Measurements from ENCODE around the gene WDR64.

Gene WDR64

DNA sequence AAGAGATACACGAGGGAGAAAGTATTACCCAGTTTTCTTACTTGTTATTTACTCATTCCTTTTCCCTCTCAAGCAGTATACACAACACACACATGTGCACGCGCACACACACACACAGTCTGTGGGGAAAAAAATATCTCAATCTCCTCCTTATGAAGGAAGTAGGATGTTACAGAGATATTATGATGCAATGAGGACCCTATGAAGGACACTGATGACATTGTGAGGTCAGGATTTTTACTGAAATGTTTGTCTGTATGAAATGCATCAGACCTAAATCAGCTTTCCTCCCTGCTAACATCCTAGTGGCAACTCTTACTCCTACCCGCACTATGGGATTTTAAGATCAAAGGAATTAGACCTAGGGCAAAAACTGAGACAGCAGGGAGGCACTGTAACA lies at the start of gene WDR64:
WDR64 (plus strand) TSS at position 270 of the 400 bp plus-strand sequence. CDS start 204 bp downstream, outside the sequence.
- DNase-seq (ENCODE audit: low spot score): no peak

DNA sequence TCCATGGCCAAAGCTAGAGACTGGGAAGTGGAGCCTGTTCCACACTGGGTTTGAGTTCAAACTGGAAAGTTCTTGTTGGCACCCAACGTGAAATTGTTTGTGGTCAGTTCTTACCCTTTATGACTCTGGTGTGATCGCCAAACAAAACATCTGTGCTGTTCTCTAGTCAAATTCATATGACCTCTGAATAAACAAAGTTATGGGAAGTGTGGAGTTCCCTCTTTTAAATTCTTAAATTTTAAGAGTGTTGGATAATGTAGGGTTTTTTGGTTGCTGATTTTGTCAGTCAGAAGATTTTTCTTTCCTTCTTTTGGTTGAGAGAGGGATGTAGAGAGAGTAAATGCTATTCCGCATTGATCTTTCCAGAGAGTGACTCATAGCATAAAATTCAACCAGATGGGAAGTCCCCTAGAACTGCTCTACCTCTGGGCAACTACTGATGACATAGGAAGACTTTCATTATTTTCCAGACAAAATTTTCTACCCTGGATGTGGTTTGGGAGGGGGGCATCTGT lies 48.3 kb upstream of the WDR64 start:
- no peak for DNase-seq (ENCODE audit: low spot score)

- peak; percentile 5 for DNase-seq (ENCODE audit: low spot score)
Measured at GRCh38 chr1:241605146-241605805, 46.8 kb upstream of the WDR64 start.

DNA sequence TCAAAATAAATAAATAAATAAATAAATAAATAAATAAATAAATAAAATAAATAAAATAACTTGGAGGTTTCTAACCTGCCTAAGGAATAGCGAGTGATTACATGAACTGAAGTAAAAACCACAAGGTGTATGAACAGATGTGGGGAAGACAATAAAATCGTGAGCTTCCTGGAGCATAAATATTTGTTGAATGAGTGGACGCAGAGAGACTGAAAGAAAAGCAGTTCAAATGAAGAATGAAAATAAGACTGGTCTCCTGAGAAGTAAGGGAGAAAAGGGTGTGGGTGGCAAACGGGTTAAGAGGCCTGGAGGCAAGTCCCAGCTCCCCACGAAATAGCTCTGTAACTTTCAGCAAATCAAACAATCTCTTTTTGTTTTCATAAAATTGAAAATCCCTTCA lies 45.5 kb upstream of the WDR64 start:
- no peak for DNase-seq (ENCODE audit: low spot score)

- DNase-seq (ENCODE audit: low spot score): no peak
Measured at GRCh38 chr1:241607497-241607896, 44.6 kb upstream of the WDR64 start.

- no peak for DNase-seq (ENCODE audit: low spot score)
Measured at GRCh38 chr1:241608379-241609033, 43.6 kb upstream of the WDR64 start.

DNA sequence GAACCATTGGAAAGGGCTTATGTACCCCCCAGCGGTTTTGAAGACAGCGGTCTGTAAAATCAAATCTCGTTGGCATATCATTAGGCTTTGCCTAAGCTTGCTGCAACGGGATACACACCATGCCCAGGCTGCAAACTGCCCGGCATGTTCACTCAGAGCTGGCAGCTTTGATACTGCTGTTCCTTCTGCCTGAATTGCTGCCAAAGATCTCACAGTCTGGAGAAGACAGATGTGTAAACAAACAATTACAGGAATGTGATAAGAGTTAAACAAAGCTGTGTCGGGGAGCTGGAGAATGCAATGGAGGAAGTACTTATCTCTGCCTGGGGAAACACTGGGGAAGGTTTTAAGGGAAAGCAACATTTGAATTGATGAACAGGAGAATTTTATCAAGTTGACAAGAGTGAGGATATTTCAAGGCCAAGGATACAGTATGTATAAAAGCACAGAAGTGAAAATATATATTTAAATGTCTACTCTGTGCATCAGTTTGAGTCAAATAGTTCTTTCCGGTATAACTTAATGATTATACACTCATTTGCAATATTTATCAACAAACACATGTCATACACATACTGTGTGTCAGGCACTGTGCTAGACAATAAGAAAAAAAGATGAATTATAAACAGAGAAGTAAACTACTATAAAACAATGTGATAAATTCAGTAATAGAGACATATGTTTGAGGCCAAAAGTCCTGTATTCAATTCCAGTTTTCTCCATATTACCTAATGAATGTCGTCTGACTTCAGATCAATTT lies 41.8 kb upstream of the WDR64 start:
- no peak for DNase-seq (ENCODE audit: low spot score)

GRCh38 chr1:241611063-241611462 lies 41.0 kb upstream of the WDR64 start:
- DNase-seq (ENCODE audit: low spot score): peak; percentile 49

- no peak for DNase-seq (ENCODE audit: low spot score)
Measured at GRCh38 chr1:241611736-241612135, 40.3 kb upstream of the WDR64 start.

- no peak for DNase-seq (ENCODE audit: low spot score)
Measured at GRCh38 chr1:241612533-241613477, 39.3 kb upstream of the WDR64 start.

- DNase-seq (ENCODE audit: low spot score): no peak
Measured at GRCh38 chr1:241614144-241614543, 37.9 kb upstream of the WDR64 start.

GRCh38 chr1:241614572-241614971 lies 37.5 kb upstream of the WDR64 start:
- DNase-seq (ENCODE audit: low spot score): no peak

- no peak for DNase-seq (ENCODE audit: low spot score)
Measured at GRCh38 chr1:241615043-241615974, 36.8 kb upstream of the WDR64 start.

GRCh38 chr1:241617426-241617825 lies 34.7 kb upstream of the WDR64 start:
- no peak for DNase-seq (ENCODE audit: low spot score)

GRCh38 chr1:241622669-241623068 lies 29.4 kb upstream of the WDR64 start:
- no peak for DNase-seq (ENCODE audit: low spot score)

DNA sequence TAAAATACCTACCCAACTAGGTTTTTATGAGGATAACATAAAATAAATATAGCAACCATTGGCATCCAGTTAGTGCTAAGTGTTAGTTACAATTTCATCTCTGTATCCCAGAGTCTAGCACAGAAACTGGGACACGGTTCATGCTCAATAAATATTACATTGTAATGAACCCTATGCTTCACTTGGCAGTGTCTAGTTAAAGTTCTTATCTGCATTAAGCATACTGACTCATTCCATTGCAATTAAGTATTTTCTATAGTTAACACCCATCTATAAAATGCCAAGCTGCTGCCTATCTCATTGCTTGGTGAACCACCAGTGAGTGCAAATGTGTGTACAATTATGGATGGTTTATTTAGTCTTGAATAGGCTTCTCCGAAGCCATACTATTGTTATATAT lies 27.1 kb upstream of the WDR64 start:
- no peak for DNase-seq (ENCODE audit: low spot score)

GRCh38 chr1:241627453-241628259 lies 24.4 kb upstream of the WDR64 start:
- DNase-seq (ENCODE audit: low spot score): peak; percentile 50

- DNase-seq (ENCODE audit: low spot score): no peak
Measured at GRCh38 chr1:241630005-241630404, 22.1 kb upstream of the WDR64 start.

DNA sequence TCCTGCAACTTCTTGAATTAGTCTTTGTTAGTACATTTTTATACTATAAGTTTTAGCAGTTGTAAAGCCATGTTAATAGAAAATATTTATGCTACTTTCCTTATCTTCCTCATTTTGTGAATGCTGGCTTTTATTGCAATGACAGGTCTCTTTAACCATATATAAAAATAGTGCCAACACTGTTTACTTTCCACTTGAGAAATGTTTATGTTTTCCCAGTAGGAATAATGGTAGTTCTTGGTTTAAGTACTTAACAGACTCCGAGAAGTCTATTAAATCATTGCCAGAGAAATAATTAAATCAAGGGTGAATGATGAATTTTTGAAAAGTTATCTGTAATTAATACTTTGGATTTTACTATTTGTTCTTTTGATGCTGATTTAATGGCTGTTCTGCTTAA lies 21.6 kb upstream of the WDR64 start:
- no peak for DNase-seq (ENCODE audit: low spot score)

- DNase-seq (ENCODE audit: low spot score): no peak
Measured at GRCh38 chr1:241630899-241631298, 21.2 kb upstream of the WDR64 start.

Measured in germinal center (tissue), 1 donor.